ENCODE measurements around the gene HAUS2.

The HAUS2 gene

GRCh38 chr15:42577514-42578031 is 28.9 kb downstream of the HAUS2 start:
- H3K9me2 ChIP-seq (replicated peaks; ENCODE audit: insufficient read depth, low read length), result no peaks in the 10 kb centered on the region
- H4K20me1 ChIP-seq (ENCODE audit: low read depth, low read length), result no peaks in the 10 kb centered on the region
- H3K9me3 ChIP-seq (ENCODE audit: insufficient read depth, low read length), result no peaks in the 10 kb centered on the region
- no peak overlapping the region for H3K9ac ChIP-seq (ENCODE audit: low read length)
- H3K27me3 ChIP-seq (ENCODE audit: low read length), result no peaks in the 10 kb centered on the region
- TF ChIP-seq CTCF (IDR thresholded peaks at IDR 0.05; ENCODE audit: insufficient read depth, low read length, poor library complexity, severe bottlenecking) (no peak), EZH2phosphoT487 (conservative IDR thresholded peaks at IDR 0.05; ENCODE audit: low read length) (no peak)
- no peaks in the 10 kb centered on the region for H3K36me3 ChIP-seq (ENCODE audit: low read length)
- H3K4me3 ChIP-seq (ENCODE audit: insufficient read depth, low read length, poor library complexity, severe bottlenecking), result no peak overlapping the region
- H2AFZ ChIP-seq (ENCODE audit: low read depth, low read length, severe bottlenecking), result no peak overlapping the region
- no peaks in the 10 kb centered on the region for H3K79me2 ChIP-seq (ENCODE audit: insufficient read depth, low read length)
- no peak overlapping the region for H3K4me2 ChIP-seq (ENCODE audit: low read depth, low read length, poor library complexity, severe bottlenecking)
- no peak overlapping the region for H3K27ac ChIP-seq (ENCODE audit: low read depth, low read length)
- peaks cover 8% of the 10 kb centered on the region for H3F3A ChIP-seq (ENCODE audit: insufficient read depth)

- Histone ChIP-seq H4K20me1 (ENCODE audit: low read depth, low read length) (no peaks in the 10 kb centered on the region), H3K27me3 (ENCODE audit: low read length) (no peaks in the 10 kb centered on the region), H3K36me3 (ENCODE audit: low read length) (no peaks in the 10 kb centered on the region), H3K4me2 (ENCODE audit: low read depth, low read length, poor library complexity, severe bottlenecking) (no peak overlapping the region), H3K27ac (ENCODE audit: low read depth, low read length) (no peak overlapping the region), H3K79me2 (ENCODE audit: insufficient read depth, low read length) (no peaks in the 10 kb centered on the region), H3K9me2 (replicated peaks; ENCODE audit: insufficient read depth, low read length) (no peaks in the 10 kb centered on the region), H3F3A (ENCODE audit: insufficient read depth) (peaks cover 8% of the 10 kb centered on the region), H3K4me3 (ENCODE audit: insufficient read depth, low read length, poor library complexity, severe bottlenecking) (no peak overlapping the region), H2AFZ (ENCODE audit: low read depth, low read length, severe bottlenecking) (no peak overlapping the region), H3K9me3 (ENCODE audit: insufficient read depth, low read length) (no peaks in the 10 kb centered on the region), H3K9ac (ENCODE audit: low read length) (no peak overlapping the region)
- TF ChIP-seq CTCF (IDR thresholded peaks at IDR 0.05; ENCODE audit: insufficient read depth, low read length, poor library complexity, severe bottlenecking), result no peak
- no peak for TF ChIP-seq EZH2phosphoT487 (conservative IDR thresholded peaks at IDR 0.05; ENCODE audit: low read length)
Observed at GRCh38 chr15:42578984-42579537, 30.4 kb downstream of the HAUS2 start.

- H4K20me1 ChIP-seq (ENCODE audit: low read depth, low read length), result no peaks in the 10 kb centered on the region
- H3F3A ChIP-seq (ENCODE audit: insufficient read depth), result peaks cover 3% of the 10 kb centered on the region; the same call in 1 of the 2 replicates
- TF ChIP-seq CTCF (IDR thresholded peaks at IDR 0.05; ENCODE audit: insufficient read depth, low read length, poor library complexity, severe bottlenecking), result no peak
- no peak for TF ChIP-seq EZH2phosphoT487 (conservative IDR thresholded peaks at IDR 0.05; ENCODE audit: low read length)
- peak overlapping the region; percentile 51 for H3K4me3 ChIP-seq (ENCODE audit: insufficient read depth, low read length, poor library complexity, severe bottlenecking)
- no peaks in the 10 kb centered on the region for H3K9me2 ChIP-seq (replicated peaks; ENCODE audit: insufficient read depth, low read length)
- peak overlapping the region; percentile 59 for H3K9ac ChIP-seq (ENCODE audit: low read length)
- H3K27ac ChIP-seq (ENCODE audit: low read depth, low read length), result no peak overlapping the region
- H3K9me3 ChIP-seq (ENCODE audit: insufficient read depth, low read length), result no peaks in the 10 kb centered on the region
- peak overlapping the region; percentile 65 for H3K4me2 ChIP-seq (ENCODE audit: low read depth, low read length, poor library complexity, severe bottlenecking)
- H3K36me3 ChIP-seq (ENCODE audit: low read length), result no peaks in the 10 kb centered on the region
- no peaks in the 10 kb centered on the region for H3K27me3 ChIP-seq (ENCODE audit: low read length)
- no peaks in the 10 kb centered on the region for H3K79me2 ChIP-seq (ENCODE audit: insufficient read depth, low read length)
- H2AFZ ChIP-seq (ENCODE audit: low read depth, low read length, severe bottlenecking), result peak overlapping the region; percentile 90
Observed at GRCh38 chr15:42581272-42581730, 32.7 kb downstream of the HAUS2 start.
